DND-41 (cell line): Measurements from ENCODE around the gene KIF18A.

Experiments used
- ATAC-seq: fragments of 200-7000 bp; cut with Tn5 transposase; 3 replicates; pipeline ENCODE4 v1.9.1; 2021; ENCODE audit warnings: low read depth; ENCODE audit not compliant: insufficient read depth
- DNase-seq: peaks from one replicate; pipeline ENCODE4 v3.0.0-alpha.2; 2020
- H2AFZ ChIP-seq: 2 replicates; pipeline ENCODE4 v1.6.0; 2012; ENCODE audit warnings: low read depth, low read length
- H3K27ac ChIP-seq: 2 replicates; pipeline ENCODE4 v1.5.1; 2012; ENCODE audit warnings: low read length, inconsistent platforms
- H3K27me3 ChIP-seq: fragments of 200-600 bp; sonication (generic); 2 replicates; pipeline ENCODE4 v1.6.0; 2012; ENCODE audit warnings: low read length, mild to moderate bottlenecking, inconsistent platforms; ENCODE audit not compliant: insufficient read depth, poor library complexity
- H3K36me3 ChIP-seq: 2 replicates; pipeline ENCODE4 v1.5.1; 2012; ENCODE audit warnings: low read length, inconsistent platforms; ENCODE audit not compliant: insufficient read depth
- H3K4me1 ChIP-seq: 2 replicates; pipeline ENCODE4 v1.5.1; 2012; ENCODE audit warnings: mild to moderate bottlenecking, low read length; ENCODE audit not compliant: insufficient read depth
- H3K4me2 ChIP-seq: 2 replicates; pipeline ENCODE4 v1.6.0; 2012; ENCODE audit warnings: mild to moderate bottlenecking, moderate library complexity, low read length, inconsistent platforms; ENCODE audit not compliant: insufficient read depth
- H3K4me3 ChIP-seq, 2 experiments: fragments of 200-600 bp in 1 of 2; shearing (Covaris generic) in 1 of 2; 2 replicates each; pipeline ENCODE4 v1.5.1; 2012 to 2016; ENCODE audit warnings: inconsistent platforms in 2 of 2, low read length in 2 of 2, mild to moderate bottlenecking in 2 of 2, low read depth in 1 of 2, moderate library complexity in 1 of 2
- H3K79me2 ChIP-seq: 2 replicates; pipeline ENCODE4 v1.6.0; 2012; ENCODE audit warnings: low read length, inconsistent platforms; ENCODE audit not compliant: insufficient read depth
- H3K9ac ChIP-seq: 2 replicates; pipeline ENCODE4 v1.6.0; 2012; ENCODE audit warnings: low read depth, mild to moderate bottlenecking, inconsistent platforms, low read length, moderate library complexity
- H3K9me3 ChIP-seq: 2 replicates; pipeline ENCODE4 v1.5.1; 2012; ENCODE audit warnings: low read length, moderate library complexity, mild to moderate bottlenecking, inconsistent platforms; ENCODE audit not compliant: insufficient read depth, severe bottlenecking
- H4K20me1 ChIP-seq: 2 replicates; pipeline ENCODE4 v1.6.0; 2012; ENCODE audit warnings: low read length; ENCODE audit not compliant: insufficient read depth
- CTCF ChIP-seq: IDR thresholded peaks from 2 replicates; pipeline ENCODE4 v1.5.1; 2012; ENCODE audit warnings: borderline replicate concordance, low read length, moderate library complexity, mild to moderate bottlenecking; ENCODE audit not compliant: poor library complexity, severe bottlenecking; ENCODE audit errors: extremely low read depth
- EZH2 ChIP-seq: IDR thresholded peaks from 3 replicates; pipeline ENCODE4 v1.6.1; 2012; ENCODE audit warnings: borderline replicate concordance, low read depth, mild to moderate bottlenecking, moderate library complexity, low read length, inconsistent platforms; ENCODE audit not compliant: severe bottlenecking

Gene KIF18A

GRCh38 chr11:28049338-28050216 lies 58.4 kb downstream of the KIF18A start:
- Histone ChIP-seq H3K9ac (no peak overlapping the region), H3K36me3 (peaks cover 29% of the 10 kb centered on the region; the same call in 1 of the 2 replicates), H3K27me3 (no peaks in the 10 kb centered on the region), H3K4me3 (no peak overlapping the region), H3K9me3 (no peaks in the 10 kb centered on the region), H3K79me2 (no peaks in the 10 kb centered on the region), H4K20me1 (no peaks in the 10 kb centered on the region), H2AFZ (no peak overlapping the region), H3K27ac (no peak overlapping the region), H3K4me1 (no peaks in the 10 kb centered on the region), H3K4me2 (no peak overlapping the region)
- no peak for DNase-seq
- no peak for TF ChIP-seq EZH2
- TF ChIP-seq CTCF = no peak
- no peak for ATAC-seq

DNA sequence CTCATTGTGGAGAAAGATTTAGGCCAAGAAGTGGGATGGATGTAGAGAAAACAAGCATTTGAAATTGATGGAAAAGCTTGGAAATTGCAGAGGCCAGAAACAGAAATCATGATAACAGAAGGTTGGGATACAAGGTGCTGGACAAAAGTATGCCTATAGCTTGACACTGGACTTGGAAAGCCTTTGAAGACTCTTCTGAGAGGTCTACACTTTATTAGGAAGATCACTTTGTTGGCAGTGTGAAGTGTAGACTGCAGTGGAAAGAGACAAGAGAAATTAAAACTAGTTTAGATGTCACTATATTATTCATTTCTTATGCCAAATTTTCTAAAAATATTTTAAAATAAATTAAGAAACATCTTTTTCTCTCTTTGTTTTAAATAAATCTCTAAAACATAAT lies 59.1 kb downstream of the KIF18A start:
- H3K4me1 ChIP-seq = no peaks in the 10 kb centered on the region
- no peak for TF ChIP-seq EZH2
- TF ChIP-seq CTCF = no peak
- H3K4me2 ChIP-seq = no peak overlapping the region
- ATAC-seq (no peak), DNase-seq (no peak)
- no peaks in the 10 kb centered on the region for H3K9me3 ChIP-seq
- H3K79me2 ChIP-seq = no peaks in the 10 kb centered on the region
- H2AFZ ChIP-seq = no peak overlapping the region
- no peaks in the 10 kb centered on the region for H4K20me1 ChIP-seq
- peaks cover 24% of the 10 kb centered on the region; the same call in 1 of the 2 replicates for H3K36me3 ChIP-seq
- H3K27me3 ChIP-seq = no peaks in the 10 kb centered on the region
- no peak overlapping the region for H3K27ac ChIP-seq
- H3K9ac ChIP-seq = no peak overlapping the region
- no peak overlapping the region for H3K4me3 ChIP-seq

GRCh38 chr11:28043930-28044709 lies 63.8 kb downstream of the KIF18A start:
- Histone ChIP-seq H3K4me2 (no peak overlapping the region), H4K20me1 (no peaks in the 10 kb centered on the region; the same call in 1 of the 2 replicates), H3K4me3 (no peak overlapping the region), H2AFZ (no peak overlapping the region), H3K79me2 (no peaks in the 10 kb centered on the region), H3K27ac (no peak overlapping the region), H3K4me1 (no peaks in the 10 kb centered on the region), H3K9me3 (no peaks in the 10 kb centered on the region), H3K27me3 (no peaks in the 10 kb centered on the region), H3K36me3 (peaks cover 28% of the 10 kb centered on the region; the same call in 1 of the 2 replicates), H3K9ac (no peak overlapping the region)
- TF ChIP-seq EZH2 (no peak), CTCF (no peak)
- DNase-seq = no peak
- ATAC-seq = no peak
